Measurements from ENCODE around the gene ACTL7A. TPM values are rescaled to one million over a fixed set of nuclear protein-coding genes. Genes with fewer than 3 reads are reported as not detected.

The ACTL7A gene
- total RNA-seq, 2 donors from 2014 or later: not detected

Other genes with a start within 250 kb of the ACTL7A start
- gene ACTL7B, start 6.3 kb upstream of the ACTL7A start, total RNA-seq: under 1 TPM; 0.12 to 0.31 TPM
- 10 to 100 TPM; 22.0 to 23.2 TPM for gene ELP1, start 71.9 kb downstream of the ACTL7A start, total RNA-seq
- gene ABITRAM, start 72.1 kb downstream of the ACTL7A start, total RNA-seq: 10 to 100 TPM; 10.5 to 11.1 TPM
- gene CTNNAL1, start 151.2 kb downstream of the ACTL7A start, total RNA-seq: 1 to 10 TPM; 3.1 to 9.6 TPM

Data from T-helper 17 cell (primary cell).